Measurements from ENCODE around the gene FNDC3B. TPM values are rescaled to one million over a fixed set of nuclear protein-coding genes. Genes with fewer than 3 reads are reported as not detected.

The FNDC3B gene
- total RNA-seq, 2 experiments from 2014 or later = 14.4 to 17.8 TPM

DNA sequence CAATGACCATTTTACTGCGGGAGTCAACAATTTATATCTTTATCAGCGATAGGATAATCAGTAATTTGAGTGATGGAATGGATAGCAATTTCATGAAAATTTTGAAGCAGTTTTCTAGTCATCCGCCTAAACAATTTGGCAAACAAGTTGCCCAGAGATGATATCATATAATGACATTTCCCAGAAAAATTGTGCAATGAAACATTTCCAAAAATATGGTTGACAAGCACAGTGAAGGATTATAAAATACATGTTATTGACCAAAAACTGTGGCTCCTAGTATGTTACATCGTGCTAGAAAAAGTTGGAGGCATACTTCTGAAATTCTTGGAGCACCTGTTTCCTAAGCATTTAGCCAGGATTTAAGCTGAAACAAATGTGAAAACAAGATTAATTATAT lies 263.8 kb downstream of the FNDC3B start:
- no peaks in the 10 kb centered on the region for H3K27me3 Mint-ChIP-seq
- peaks cover 13% of the 10 kb centered on the region for H3K36me3 Mint-ChIP-seq
- no peak overlapping the region for H3K27ac Mint-ChIP-seq
- no peak overlapping the region for H3K4me3 Mint-ChIP-seq
- ChIA-PET CTCF (no interaction called here), POLR2A (no interaction called here)
- DNase-seq = no peak
- intact Hi-C loops (cut with micrococcal nuclease) = no loop called here
- H3K4me1 Mint-ChIP-seq (ENCODE audit: low read depth) = no peaks in the 10 kb centered on the region
- no peaks in the 10 kb centered on the region for H3K9me3 Mint-ChIP-seq

DNA sequence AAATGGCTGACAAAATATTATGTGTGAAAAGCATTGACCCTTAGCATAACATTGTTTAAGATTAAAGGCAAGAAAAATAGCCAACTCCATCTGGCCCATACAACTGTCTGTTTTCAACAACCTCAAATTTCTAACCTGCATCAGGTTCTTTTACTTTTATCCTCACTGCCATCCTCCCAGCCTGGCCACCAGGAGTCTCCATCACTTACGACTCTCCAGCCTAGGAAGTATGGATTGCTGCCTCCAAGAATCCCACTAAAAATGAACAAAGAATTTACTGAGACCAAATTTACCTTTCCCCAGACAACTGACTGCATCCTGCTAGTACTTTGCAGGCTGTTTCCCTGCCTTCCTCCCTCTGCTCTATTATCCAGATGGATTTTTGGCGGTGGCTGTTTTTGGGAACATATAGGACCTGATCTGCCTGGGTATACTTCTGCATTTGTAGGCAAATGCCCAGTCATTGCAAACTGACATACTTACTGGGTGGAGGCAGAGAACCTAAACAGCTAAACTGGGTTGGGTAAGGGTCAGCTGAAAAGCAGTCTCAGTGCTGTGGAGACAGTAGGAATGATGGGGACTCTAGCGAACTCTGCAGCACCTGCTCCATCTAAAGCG lies 264.7 kb downstream of the FNDC3B start:
- Mint-ChIP-seq H3K4me3 (no peak overlapping the region), H3K36me3 (peaks cover 14% of the 10 kb centered on the region), H3K27ac (no peak overlapping the region), H3K4me1 (ENCODE audit: low read depth) (no peaks in the 10 kb centered on the region), H3K27me3 (no peaks in the 10 kb centered on the region), H3K9me3 (no peaks in the 10 kb centered on the region)
- intact Hi-C loops (cut with micrococcal nuclease) = no loop called here
- DNase-seq = no peak
- ChIA-PET CTCF (no interaction called here), POLR2A (no interaction called here)

- H3K27ac Mint-ChIP-seq = no peak overlapping the region
- CTCF ChIA-PET = no interaction called here
- no peak for DNase-seq
- H3K4me3 Mint-ChIP-seq = no peak overlapping the region
- H3K36me3 Mint-ChIP-seq = peaks cover 17% of the 10 kb centered on the region
- H3K9me3 Mint-ChIP-seq = no peaks in the 10 kb centered on the region
- H3K27me3 Mint-ChIP-seq = no peaks in the 10 kb centered on the region
- H3K4me1 Mint-ChIP-seq (ENCODE audit: low read depth) = no peaks in the 10 kb centered on the region
- POLR2A ChIA-PET = no interaction called here
- intact Hi-C loops (cut with micrococcal nuclease) = no loop called here
Observed at GRCh38 chr3:172305552-172305951, 266.2 kb downstream of the FNDC3B start.

- Mint-ChIP-seq H3K27ac (no peak overlapping the region), H3K27me3 (no peaks in the 10 kb centered on the region), H3K4me3 (no peak overlapping the region), H3K9me3 (no peaks in the 10 kb centered on the region), H3K4me1 (ENCODE audit: low read depth) (no peaks in the 10 kb centered on the region), H3K36me3 (peaks cover 15% of the 10 kb centered on the region)
- no peak for DNase-seq
- POLR2A ChIA-PET = no interaction called here
- intact Hi-C loops (cut with micrococcal nuclease) = no loop called here
- CTCF ChIA-PET = no interaction called here
Observed at GRCh38 chr3:172305974-172306373, 266.6 kb downstream of the FNDC3B start.

DNA sequence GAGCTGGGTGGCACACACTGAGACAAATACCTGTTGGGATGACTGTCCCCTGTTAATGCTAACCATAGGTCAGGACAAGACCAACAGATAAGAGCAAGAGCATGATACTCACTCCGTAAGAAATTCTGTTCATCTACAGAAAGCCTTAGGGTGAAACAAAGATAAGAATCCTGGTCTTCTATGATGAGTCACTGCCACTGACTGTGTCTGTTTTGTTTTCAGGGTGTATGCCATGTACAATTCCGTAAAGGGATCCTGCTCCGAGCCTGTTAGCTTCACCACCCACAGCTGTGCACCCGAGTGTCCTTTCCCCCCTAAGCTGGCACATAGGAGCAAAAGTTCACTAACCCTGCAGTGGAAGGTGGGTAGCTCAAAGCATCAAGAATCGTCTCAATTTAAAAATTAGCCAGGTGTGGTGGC lies 267.8 kb downstream of the FNDC3B start:
- Mint-ChIP-seq H3K27ac (no peak overlapping the region), H3K27me3 (no peaks in the 10 kb centered on the region), H3K9me3 (no peaks in the 10 kb centered on the region), H3K4me1 (ENCODE audit: low read depth) (no peaks in the 10 kb centered on the region), H3K4me3 (no peak overlapping the region), H3K36me3 (peaks cover 18% of the 10 kb centered on the region)
- POLR2A ChIA-PET = no interaction called here
- no peak for DNase-seq
- intact Hi-C loops (cut with micrococcal nuclease) = no loop called here
- CTCF ChIA-PET = interaction anchor here (1.0 to 2.2 kb wide), 2 partner anchors 25 to 272 kb away, joined by 3 to 10 read pairs; no protein-coding TSS in a partner anchor

DNA sequence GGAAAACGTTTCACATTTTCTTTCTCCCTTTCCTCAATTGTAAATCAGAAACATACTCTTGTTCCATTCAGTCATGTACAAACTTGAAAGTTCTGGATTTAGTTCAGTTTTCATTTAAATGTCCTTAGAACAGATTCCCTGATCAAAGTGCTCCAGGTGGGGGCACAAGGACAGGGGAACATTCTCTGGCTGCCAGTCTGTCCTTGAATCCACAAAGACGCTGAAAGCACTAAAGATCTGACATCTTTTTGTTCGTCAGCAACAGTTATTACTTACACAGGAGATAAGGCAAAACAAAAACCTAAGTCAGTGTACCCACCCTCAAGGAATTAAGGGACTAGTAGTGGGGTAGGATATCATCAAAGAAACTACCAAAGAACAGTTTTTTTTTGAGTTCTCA lies 269.7 kb downstream of the FNDC3B start:
- no peaks in the 10 kb centered on the region for H3K27me3 Mint-ChIP-seq
- H3K9me3 Mint-ChIP-seq = no peaks in the 10 kb centered on the region
- H3K27ac Mint-ChIP-seq = no peak overlapping the region
- peaks cover 21% of the 10 kb centered on the region for H3K36me3 Mint-ChIP-seq
- no peaks in the 10 kb centered on the region for H3K4me1 Mint-ChIP-seq (ENCODE audit: low read depth)
- intact Hi-C loops (cut with micrococcal nuclease) = no loop called here
- ChIA-PET POLR2A (no interaction called here), CTCF (no interaction called here)
- DNase-seq = no peak
- H3K4me3 Mint-ChIP-seq = no peak overlapping the region

DNA sequence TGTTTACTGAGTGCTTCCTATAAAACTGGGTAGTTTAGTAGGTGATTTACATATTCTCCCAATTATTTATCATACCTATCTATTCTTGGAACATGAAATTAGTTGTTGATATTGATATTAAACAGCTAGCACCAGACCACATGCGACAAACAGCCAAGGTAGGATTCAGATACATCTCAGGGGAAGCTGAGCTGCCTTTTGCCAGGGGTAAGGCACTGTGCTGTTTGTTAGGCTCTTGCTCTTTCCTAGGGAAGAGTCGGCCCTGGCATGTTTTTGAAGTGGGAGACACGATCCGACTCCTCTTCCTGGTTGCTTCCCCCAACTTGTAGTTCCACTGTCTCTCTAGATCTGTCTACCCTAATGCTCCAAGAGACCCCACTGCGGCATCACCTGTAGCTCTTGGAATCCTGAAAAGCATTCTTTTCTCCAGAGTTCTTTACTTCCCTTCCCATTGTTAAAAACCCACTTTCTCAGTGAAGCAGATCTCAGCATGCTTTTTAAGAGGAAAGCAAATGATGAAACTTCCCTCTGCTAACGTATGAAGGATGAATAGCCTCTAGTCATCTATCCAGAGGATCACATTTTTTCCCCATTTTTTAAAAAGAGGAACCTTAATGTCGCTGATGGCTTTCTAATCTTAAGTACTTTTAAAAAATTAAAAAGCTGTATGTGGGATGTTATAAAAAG lies 270.5 kb downstream of the FNDC3B start:
- Mint-ChIP-seq H3K4me1 (ENCODE audit: low read depth) (no peaks in the 10 kb centered on the region), H3K4me3 (no peak overlapping the region), H3K27me3 (no peaks in the 10 kb centered on the region), H3K36me3 (peaks cover 21% of the 10 kb centered on the region), H3K27ac (no peak overlapping the region), H3K9me3 (no peaks in the 10 kb centered on the region)
- POLR2A ChIA-PET = no interaction called here
- CTCF ChIA-PET = interaction anchor here (0.6 to 1.1 kb wide), 2 partner anchors 23 to 32 kb away, joined by 4 to 5 read pairs; no protein-coding TSS in a partner anchor
- DNase-seq = no peak
- intact Hi-C loops (cut with micrococcal nuclease) = no loop called here

GRCh38 chr3:172310428-172310760 lies 271.0 kb downstream of the FNDC3B start:
- intact Hi-C loops (cut with micrococcal nuclease) = no loop called here
- no peak overlapping the region for H3K27ac Mint-ChIP-seq
- no peaks in the 10 kb centered on the region for H3K27me3 Mint-ChIP-seq
- no peak overlapping the region for H3K4me3 Mint-ChIP-seq
- ChIA-PET POLR2A (no interaction called here), CTCF (interaction anchor here (0.6 to 1.1 kb wide), 2 partner anchors 22 to 32 kb away, joined by 4 to 5 read pairs; no protein-coding TSS in a partner anchor)
- H3K36me3 Mint-ChIP-seq = peaks cover 21% of the 10 kb centered on the region
- H3K9me3 Mint-ChIP-seq = no peaks in the 10 kb centered on the region
- no peak for DNase-seq
- peaks cover under 1% of the 10 kb centered on the region for H3K4me1 Mint-ChIP-seq (ENCODE audit: low read depth)

DNA sequence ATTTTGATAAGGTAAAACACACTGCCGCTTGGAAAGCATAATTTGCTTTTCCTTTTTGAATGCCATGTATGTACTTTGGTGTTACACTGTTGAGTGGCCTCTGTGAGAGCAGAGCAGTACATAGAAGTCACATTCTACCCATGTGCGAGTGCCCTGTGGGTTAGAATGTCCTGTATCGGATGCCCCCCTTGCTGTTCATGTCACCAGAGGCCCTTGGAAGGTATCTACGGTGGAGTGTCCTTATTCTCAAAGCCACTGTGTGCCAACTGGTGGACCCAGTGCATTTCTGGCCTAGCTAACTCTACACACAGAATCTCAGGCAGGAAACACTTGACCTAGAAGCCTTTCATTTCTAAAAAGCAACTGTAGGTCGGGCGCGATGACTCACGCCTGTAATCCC lies 271.8 kb downstream of the FNDC3B start:
- Mint-ChIP-seq H3K4me1 (ENCODE audit: low read depth) (peaks cover 4% of the 10 kb centered on the region), H3K4me3 (no peak overlapping the region), H3K9me3 (no peaks in the 10 kb centered on the region), H3K27me3 (no peaks in the 10 kb centered on the region), H3K27ac (no peak overlapping the region), H3K36me3 (peaks cover 21% of the 10 kb centered on the region)
- intact Hi-C loops (cut with micrococcal nuclease) = no loop called here
- ChIA-PET CTCF (no interaction called here), POLR2A (no interaction called here)
- DNase-seq = no peak

- H3K4me1 Mint-ChIP-seq (ENCODE audit: low read depth) = peaks cover 4% of the 10 kb centered on the region
- H3K9me3 Mint-ChIP-seq = no peaks in the 10 kb centered on the region
- no peak for DNase-seq
- no peak overlapping the region for H3K4me3 Mint-ChIP-seq
- intact Hi-C loops (cut with micrococcal nuclease) = no loop called here
- no peaks in the 10 kb centered on the region for H3K27me3 Mint-ChIP-seq
- ChIA-PET POLR2A (no interaction called here), CTCF (interaction anchor here (1.0 kb wide), 1 partner anchor 9 kb away, joined by 5 read pairs; no protein-coding TSS in a partner anchor)
- H3K36me3 Mint-ChIP-seq = peaks cover 21% of the 10 kb centered on the region
- H3K27ac Mint-ChIP-seq = no peak overlapping the region
Observed at GRCh38 chr3:172312001-172312400, 272.6 kb downstream of the FNDC3B start.

DNA sequence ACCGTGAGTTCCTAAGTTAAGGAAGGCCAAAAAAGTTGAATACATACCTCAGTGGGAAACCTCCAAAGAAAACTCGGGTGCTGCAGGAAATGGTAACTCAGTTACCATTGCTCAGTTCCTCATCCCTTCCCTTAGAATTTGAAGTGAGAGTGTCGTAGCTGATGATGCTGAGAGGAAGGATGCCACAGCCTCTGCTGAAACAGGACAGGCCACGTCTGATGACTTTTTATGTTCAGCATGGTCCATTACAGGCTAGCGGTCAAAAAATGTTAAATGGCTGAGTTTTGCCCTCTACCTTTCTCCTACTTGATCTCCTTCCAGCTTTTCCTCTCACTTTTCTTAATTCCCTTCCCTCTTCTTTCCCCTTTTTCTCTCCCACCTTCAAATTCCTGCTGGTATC lies 273.3 kb downstream of the FNDC3B start:
- ChIA-PET POLR2A (no interaction called here), CTCF (interaction anchor here (1.0 to 1.4 kb wide), 3 partner anchors 8 to 20 kb away, joined by 3 to 8 read pairs (median 5); no protein-coding TSS in a partner anchor)
- DNase-seq = no peak
- Mint-ChIP-seq H3K27ac (no peak overlapping the region), H3K9me3 (no peaks in the 10 kb centered on the region), H3K36me3 (peaks cover 15% of the 10 kb centered on the region), H3K4me3 (no peak overlapping the region), H3K4me1 (ENCODE audit: low read depth) (peaks cover 7% of the 10 kb centered on the region), H3K27me3 (no peaks in the 10 kb centered on the region)
- intact Hi-C loops (cut with micrococcal nuclease) = no loop called here

DNA sequence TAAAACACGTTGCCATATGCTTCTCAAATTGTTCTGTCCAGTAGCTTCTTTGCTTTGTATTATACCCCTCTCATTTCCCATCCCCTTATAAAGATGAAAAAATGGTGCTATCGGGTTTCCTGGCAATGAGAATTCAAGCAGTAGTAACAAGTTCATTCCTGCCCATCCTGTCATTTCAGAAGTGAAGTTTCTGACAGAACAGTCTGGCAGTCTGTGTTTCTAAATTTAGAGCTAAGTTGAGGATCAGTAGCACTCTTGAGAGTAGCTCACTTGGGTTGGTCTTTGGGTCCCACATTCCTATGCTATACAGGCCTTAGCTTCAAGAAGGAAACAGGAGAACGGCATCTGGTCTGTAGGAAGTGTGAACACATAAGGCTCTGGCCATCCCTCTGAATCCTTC lies 274.3 kb downstream of the FNDC3B start:
- intact Hi-C loops (cut with micrococcal nuclease) = no loop called here
- Mint-ChIP-seq H3K27ac (no peak overlapping the region), H3K4me1 (ENCODE audit: low read depth) (peaks cover 17% of the 10 kb centered on the region), H3K27me3 (no peaks in the 10 kb centered on the region), H3K9me3 (no peaks in the 10 kb centered on the region), H3K4me3 (no peak overlapping the region), H3K36me3 (peaks cover 12% of the 10 kb centered on the region)
- CTCF ChIA-PET = interaction anchor here (1.2 to 1.4 kb wide), 2 partner anchors 14 to 19 kb away, joined by 3 to 8 read pairs; no protein-coding TSS in a partner anchor
- no peak for DNase-seq
- POLR2A ChIA-PET = no interaction called here

- no peak overlapping the region for H3K27ac Mint-ChIP-seq
- H3K4me3 Mint-ChIP-seq = no peak overlapping the region
- H3K9me3 Mint-ChIP-seq = no peaks in the 10 kb centered on the region
- H3K36me3 Mint-ChIP-seq = peaks cover 10% of the 10 kb centered on the region
- intact Hi-C loops (cut with micrococcal nuclease) = no loop called here
- CTCF ChIA-PET = no interaction called here
- peaks cover 17% of the 10 kb centered on the region for H3K4me1 Mint-ChIP-seq (ENCODE audit: low read depth)
- no peaks in the 10 kb centered on the region for H3K27me3 Mint-ChIP-seq
- DNase-seq = no peak
- POLR2A ChIA-PET = no interaction called here
Observed at GRCh38 chr3:172314591-172315160, 275.3 kb downstream of the FNDC3B start.

Data from activated CD4-positive, alpha-beta memory T cell treated with anti-CD3 and anti-CD28 coated beads for 36 hours (primary cell).